ENCODE data around the gene PELO. TPM values are rescaled to one million over a fixed set of nuclear protein-coding genes. Genes with fewer than 3 reads are reported as not detected.

Gene PELO
- total RNA-seq, 1 donor from 2014 or later, result 18.0 TPM

DNA sequence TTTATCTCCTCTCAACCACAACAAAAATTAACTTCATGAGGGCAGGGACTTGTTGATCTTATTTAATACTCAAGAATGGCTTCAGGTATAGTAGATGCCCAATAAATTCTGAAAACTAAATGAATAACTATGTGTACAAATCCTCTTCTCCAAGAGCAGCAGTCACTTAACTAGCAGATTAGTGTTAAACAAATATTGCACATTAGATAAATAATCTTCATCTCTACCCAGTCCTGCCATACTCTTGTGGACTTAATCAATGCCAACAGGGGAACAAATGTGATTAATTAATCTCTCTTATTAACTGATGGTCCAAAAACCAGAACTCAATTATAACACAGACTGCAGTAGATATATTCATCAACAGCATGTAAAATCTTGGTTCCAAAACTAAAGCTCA is 15.0 kb upstream of the PELO start:
- H3K27me3 Mint-ChIP-seq, result peaks cover 8% of the 10 kb centered on the region
- no peak overlapping the region for H3K27ac Mint-ChIP-seq
- no peak overlapping the region for H3K4me3 Mint-ChIP-seq
- peaks cover 7% of the 10 kb centered on the region for H3K4me1 Mint-ChIP-seq (ENCODE audit: unreplicated experiment)
- TF ChIP-seq, protein P1, sequence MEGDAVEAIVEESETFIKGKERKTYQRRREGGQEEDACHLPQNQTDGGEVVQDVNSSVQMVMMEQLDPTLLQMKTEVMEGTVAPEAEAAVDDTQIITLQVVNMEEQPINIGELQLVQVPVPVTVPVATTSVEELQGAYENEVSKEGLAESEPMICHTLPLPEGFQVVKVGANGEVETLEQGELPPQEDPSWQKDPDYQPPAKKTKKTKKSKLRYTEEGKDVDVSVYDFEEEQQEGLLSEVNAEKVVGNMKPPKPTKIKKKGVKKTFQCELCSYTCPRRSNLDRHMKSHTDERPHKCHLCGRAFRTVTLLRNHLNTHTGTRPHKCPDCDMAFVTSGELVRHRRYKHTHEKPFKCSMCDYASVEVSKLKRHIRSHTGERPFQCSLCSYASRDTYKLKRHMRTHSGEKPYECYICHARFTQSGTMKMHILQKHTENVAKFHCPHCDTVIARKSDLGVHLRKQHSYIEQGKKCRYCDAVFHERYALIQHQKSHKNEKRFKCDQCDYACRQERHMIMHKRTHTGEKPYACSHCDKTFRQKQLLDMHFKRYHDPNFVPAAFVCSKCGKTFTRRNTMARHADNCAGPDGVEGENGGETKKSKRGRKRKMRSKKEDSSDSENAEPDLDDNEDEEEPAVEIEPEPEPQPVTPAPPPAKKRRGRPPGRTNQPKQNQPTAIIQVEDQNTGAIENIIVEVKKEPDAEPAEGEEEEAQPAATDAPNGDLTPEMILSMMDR (conservative IDR thresholded peaks at IDR 0.05), result no peak
- no peaks in the 10 kb centered on the region for H3K36me3 Mint-ChIP-seq
- DNase-seq (ENCODE audit: extremely low spot score, unreplicated experiment), result no peak
- H3K9me3 Mint-ChIP-seq, result no peaks in the 10 kb centered on the region

DNA sequence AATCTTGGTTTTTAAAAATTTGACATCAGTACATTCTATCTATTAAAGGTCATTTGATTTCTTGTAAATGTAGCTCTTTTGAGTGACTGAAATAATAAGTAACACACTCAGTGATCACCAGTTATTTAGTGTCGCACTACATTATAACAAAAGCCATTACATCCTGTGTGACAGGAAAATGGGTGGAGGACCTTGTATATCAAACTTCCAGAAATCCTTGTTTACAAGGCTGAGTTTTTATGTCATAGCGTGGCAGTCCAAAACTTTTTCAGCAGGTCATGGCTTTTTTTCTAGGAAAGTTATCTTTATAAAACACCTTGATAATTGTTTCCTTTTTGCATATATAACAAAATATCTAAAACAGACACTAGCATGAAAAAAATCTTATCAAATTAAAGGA is 14.4 kb upstream of the PELO start:
- Mint-ChIP-seq H3K27me3 (peaks cover 8% of the 10 kb centered on the region), H3K36me3 (no peaks in the 10 kb centered on the region)
- no peak for DNase-seq (ENCODE audit: extremely low spot score, unreplicated experiment)

GRCh38 chr5:52774005-52774410 is 13.7 kb upstream of the PELO start:
- H3K4me1 Mint-ChIP-seq (ENCODE audit: unreplicated experiment), result peaks cover 7% of the 10 kb centered on the region
- no peaks in the 10 kb centered on the region for H3K36me3 Mint-ChIP-seq
- H3K4me3 Mint-ChIP-seq, result no peak overlapping the region
- no peak overlapping the region for H3K27ac Mint-ChIP-seq
- TF ChIP-seq, protein P1 (conservative IDR thresholded peaks at IDR 0.05), result no peak
- no peaks in the 10 kb centered on the region for H3K9me3 Mint-ChIP-seq
- DNase-seq (ENCODE audit: extremely low spot score, unreplicated experiment), result no peak
- H3K27me3 Mint-ChIP-seq, result peaks cover 8% of the 10 kb centered on the region

More for the DNA sequence above, 14.4 kb upstream of the PELO start:
- Mint-ChIP-seq H3K9me3 (no peaks in the 10 kb centered on the region), H3K4me1 (ENCODE audit: unreplicated experiment) (peaks cover 7% of the 10 kb centered on the region), H3K4me3 (no peak overlapping the region), H3K27ac (no peak overlapping the region)
- TF ChIP-seq, protein P1 (conservative IDR thresholded peaks at IDR 0.05), result no peak

DNA sequence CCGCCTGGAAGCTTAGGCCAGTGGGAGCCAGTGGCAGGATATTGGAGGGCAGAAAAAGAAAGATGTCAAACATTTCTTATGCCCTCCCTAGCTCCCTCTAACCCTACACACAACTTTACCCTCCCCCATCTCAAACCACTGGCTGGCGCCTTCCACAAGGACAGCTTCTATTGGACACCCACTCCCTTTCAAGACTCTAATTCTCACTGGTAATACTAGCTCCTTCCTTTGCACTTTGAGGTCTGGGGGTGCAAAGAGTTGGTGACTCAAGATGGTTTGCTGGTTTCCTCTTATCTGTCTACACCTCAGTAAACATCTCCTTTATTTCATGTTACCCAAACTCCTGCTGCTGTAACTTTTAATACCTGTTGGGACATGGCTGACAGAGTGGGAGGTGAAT is 11.6 kb upstream of the PELO start:
- peaks cover 7% of the 10 kb centered on the region for H3K4me1 Mint-ChIP-seq (ENCODE audit: unreplicated experiment)
- no peak overlapping the region for H3K27ac Mint-ChIP-seq
- H3K4me3 Mint-ChIP-seq, result no peak overlapping the region
- TF ChIP-seq, protein P1 (conservative IDR thresholded peaks at IDR 0.05), result no peak
- no peaks in the 10 kb centered on the region for H3K36me3 Mint-ChIP-seq
- DNase-seq (ENCODE audit: extremely low spot score, unreplicated experiment), result no peak
- H3K9me3 Mint-ChIP-seq, result no peaks in the 10 kb centered on the region
- peaks cover 8% of the 10 kb centered on the region for H3K27me3 Mint-ChIP-seq

DNA sequence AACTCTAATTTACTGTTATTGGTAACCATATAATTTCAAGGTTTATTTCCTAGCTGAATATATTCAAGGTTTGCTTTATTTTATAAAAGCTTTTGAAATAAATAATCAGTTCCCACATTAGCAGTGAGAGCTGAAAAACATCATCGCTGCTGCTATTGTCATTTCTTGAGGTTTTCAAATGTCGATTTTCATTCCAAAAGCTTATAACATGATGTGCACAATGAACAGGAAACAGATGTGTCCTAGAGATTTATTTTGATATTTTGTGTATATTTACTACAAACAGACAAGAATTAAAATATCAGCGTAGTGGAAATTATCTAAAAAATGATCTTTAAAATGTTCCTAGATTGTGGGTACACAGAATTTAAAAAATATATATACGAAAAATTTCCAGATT is 10.5 kb upstream of the PELO start:
- TF ChIP-seq, protein P1 (conservative IDR thresholded peaks at IDR 0.05), result no peak
- no peaks in the 10 kb centered on the region for H3K36me3 Mint-ChIP-seq
- peaks cover 7% of the 10 kb centered on the region for H3K4me1 Mint-ChIP-seq (ENCODE audit: unreplicated experiment)
- no peak for DNase-seq (ENCODE audit: extremely low spot score, unreplicated experiment)
- H3K27me3 Mint-ChIP-seq, result peaks cover 8% of the 10 kb centered on the region
- H3K9me3 Mint-ChIP-seq, result no peaks in the 10 kb centered on the region
- no peak overlapping the region for H3K27ac Mint-ChIP-seq
- H3K4me3 Mint-ChIP-seq, result no peak overlapping the region

DNA sequence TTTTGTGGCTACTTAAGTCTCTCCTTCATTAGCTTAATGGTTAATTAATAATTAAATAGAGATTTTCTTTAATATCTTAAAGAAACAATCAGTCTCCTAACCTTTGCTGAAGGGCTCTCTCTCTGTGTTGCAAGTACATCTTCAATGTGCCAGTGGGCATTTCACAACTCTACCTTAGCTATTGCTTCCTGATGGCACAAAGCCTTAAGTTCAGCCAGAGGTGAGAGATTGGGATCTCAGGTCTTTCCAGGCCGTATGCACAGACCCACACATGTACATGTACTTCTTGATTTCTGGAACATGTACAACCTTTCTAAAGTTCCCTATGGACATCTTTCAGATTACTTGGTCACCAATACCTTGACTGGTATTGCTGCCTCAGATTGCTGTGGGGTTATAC is 8.9 kb upstream of the PELO start:
- no peak overlapping the region for H3K27ac Mint-ChIP-seq

More for the DNA sequence above, 8.9 kb upstream of the PELO start:
- Mint-ChIP-seq H3K27me3 (peaks cover 8% of the 10 kb centered on the region), H3K4me1 (ENCODE audit: unreplicated experiment) (peaks cover 7% of the 10 kb centered on the region), H3K36me3 (no peaks in the 10 kb centered on the region), H3K4me3 (no peak overlapping the region), H3K9me3 (no peaks in the 10 kb centered on the region)
- DNase-seq (ENCODE audit: extremely low spot score, unreplicated experiment), result no peak
- TF ChIP-seq, protein P1 (conservative IDR thresholded peaks at IDR 0.05), result no peak

All from type B pancreatic cell (in vitro differentiated cells).